Renal cortex interstitium (tissue), 11 donors: Measurements from ENCODE around the gene CCDC192. TPM values are rescaled to one million over a fixed set of nuclear protein-coding genes. Genes with fewer than 3 reads are reported as not detected.
A peak's percentile ranks its signal among the peaks of the same experiment; 100 is the strongest.
"Not testable (repeated sequence)": the region's sequence is repeated elsewhere in the genome, so short reads cannot be mapped to it uniquely, and the experiment has no call there.

Experiments
- DNase-seq, 11 donors: peaks; one replicate each; pipeline ENCODE4 v3.0.0-alpha.2; 2013; ENCODE audit warnings: low read depth in 9 of 11, low spot score in 4 of 11; ENCODE audit errors: extremely low read depth in 1 of 11
- polyA plus RNA-seq, 3 donors: library from polyadenylated mRNA; unstranded; fragments of 120-200 nt; gene quantifications; one replicate each; pipeline ENCODE4 v1.2.1, GENCODE V29; 2013; ENCODE audit not compliant: insufficient read length in 3 of 3

The CCDC192 gene
- polyA plus RNA-seq, 3 donors, result 0.93 to 1.3 (median 1.1) TPM

- not testable (repeated sequence) for DNase-seq
Measured at GRCh38 chr5:127752503-127753265, 49.5 kb downstream of the CCDC192 start.

GRCh38 chr5:127754259-127754658 lies 51.1 kb downstream of the CCDC192 start:
- DNase-seq, result no peak

- DNase-seq, result no peak
Measured at GRCh38 chr5:127754706-127755105, 51.5 kb downstream of the CCDC192 start.

GRCh38 chr5:127757576-127757975 lies 54.4 kb downstream of the CCDC192 start:
- peak in 8 of 11 donors; percentile 12 to 33 (median 22) for DNase-seq

- DNase-seq, result no peak
Measured at GRCh38 chr5:127758766-127759283, 55.6 kb downstream of the CCDC192 start.

GRCh38 chr5:127761869-127762268 lies 58.7 kb downstream of the CCDC192 start:
- DNase-seq, result no peak

DNA sequence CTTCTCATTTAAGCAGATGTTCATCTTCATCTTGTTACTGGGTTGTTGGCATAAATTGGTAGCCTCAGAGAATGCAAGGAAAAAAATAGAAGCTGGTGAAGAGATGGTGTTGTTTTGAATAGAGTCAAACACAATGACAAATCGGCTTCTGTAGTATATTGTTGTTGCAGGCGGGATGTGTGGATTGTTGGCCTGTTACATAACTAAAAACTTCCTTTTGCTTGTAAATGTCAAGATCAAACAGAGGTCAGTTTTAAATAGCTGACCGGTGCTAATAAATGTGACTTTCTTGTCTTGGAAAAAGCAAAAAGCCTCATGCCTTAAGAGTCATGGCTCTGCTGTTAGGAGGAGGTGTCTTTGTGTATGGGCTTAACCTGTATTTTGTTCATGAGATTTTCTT lies 59.2 kb downstream of the CCDC192 start:
- DNase-seq, result no peak

- DNase-seq, result no peak
Measured at GRCh38 chr5:127766676-127767335, 63.6 kb downstream of the CCDC192 start.

DNA sequence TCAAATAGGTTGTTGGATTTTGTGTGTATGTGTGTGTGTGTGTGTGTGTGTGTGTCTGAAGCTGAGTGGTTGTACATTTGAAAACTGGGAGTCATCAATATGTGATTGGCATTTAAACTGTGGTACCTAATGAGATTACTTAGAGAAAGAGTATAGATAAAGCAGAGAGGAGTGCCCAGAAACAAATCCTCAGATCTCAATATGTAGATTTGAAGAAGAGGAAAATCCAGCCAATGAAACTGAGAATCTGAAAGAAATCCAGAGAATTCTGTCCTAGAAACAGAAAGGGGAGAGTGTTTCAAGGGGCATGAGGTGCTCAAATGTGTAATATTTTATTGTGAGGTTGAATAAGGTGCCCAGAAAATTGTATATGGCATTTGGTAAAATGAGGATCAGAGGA lies 66.2 kb downstream of the CCDC192 start:
- no peak for DNase-seq

- DNase-seq, result no peak
Measured at GRCh38 chr5:127770272-127770671, 67.1 kb downstream of the CCDC192 start.

GRCh38 chr5:127772531-127772930 lies 69.3 kb downstream of the CCDC192 start:
- DNase-seq, result no peak

GRCh38 chr5:127774221-127774620 lies 71.0 kb downstream of the CCDC192 start:
- no peak for DNase-seq

- DNase-seq, result no peak
Measured at GRCh38 chr5:127776477-127776876, 73.3 kb downstream of the CCDC192 start.

GRCh38 chr5:127777957-127778356 lies 74.8 kb downstream of the CCDC192 start:
- no peak for DNase-seq

DNA sequence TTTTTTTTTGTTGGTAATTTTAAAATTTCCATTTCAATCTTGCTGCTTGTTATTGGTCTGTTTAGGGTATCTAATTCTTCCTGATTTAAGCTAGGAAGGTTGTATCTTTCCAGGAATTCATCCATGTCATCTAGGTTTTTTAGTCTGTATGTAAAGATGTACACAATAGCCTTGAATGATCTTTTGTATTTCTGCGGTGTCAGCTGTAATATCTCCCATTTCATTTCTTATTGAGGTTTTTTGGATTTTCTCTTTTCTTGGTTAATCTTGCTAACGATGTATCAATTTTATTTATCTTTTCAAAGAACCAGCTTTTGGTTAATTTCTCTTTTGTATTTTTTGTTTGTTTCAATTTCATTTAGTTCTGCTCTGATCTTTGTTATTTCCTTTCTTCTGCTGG lies 79.3 kb downstream of the CCDC192 start:
- DNase-seq, result not testable (repeated sequence)

DNA sequence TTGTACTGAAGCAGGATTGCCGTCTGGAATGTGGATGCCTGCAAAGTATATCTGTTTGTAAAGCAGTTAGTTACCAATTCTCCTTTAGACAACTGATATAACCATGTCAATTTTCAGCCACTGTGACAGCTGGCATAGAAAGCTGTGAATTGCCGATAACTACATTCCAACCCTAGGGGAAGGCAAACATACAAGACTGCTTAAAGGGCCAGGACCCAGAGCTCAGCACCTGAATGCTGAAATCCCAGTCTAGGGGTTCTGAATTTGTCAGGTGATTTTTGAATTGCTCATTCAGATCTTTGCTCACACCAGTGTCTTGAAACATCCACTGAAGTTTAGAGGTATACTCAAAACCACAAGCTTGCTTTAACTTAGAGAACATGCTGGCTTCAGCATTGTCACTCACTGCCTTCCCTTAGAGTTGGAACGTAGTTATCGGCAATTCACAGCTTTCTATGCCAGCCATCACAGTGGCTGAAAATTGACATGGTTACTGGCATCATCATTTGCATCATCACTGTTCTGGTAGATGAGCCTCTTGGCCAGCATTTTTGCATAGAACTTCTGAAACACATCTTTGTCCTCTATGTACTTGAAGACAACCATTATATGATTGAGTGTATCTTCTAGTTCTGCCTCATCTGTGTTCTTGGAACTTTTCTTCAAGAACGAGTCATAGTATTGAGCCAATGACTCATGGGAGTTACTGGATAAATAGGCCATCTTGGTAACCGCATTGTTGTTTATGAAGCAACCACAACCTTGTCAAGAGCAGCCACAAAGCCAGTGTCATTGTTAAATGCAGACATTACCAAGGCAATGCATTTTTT lies 82.1 kb downstream of the CCDC192 start:
- DNase-seq, result no peak

GRCh38 chr5:127791439-127791838 lies 88.2 kb downstream of the CCDC192 start:
- DNase-seq, result no peak

DNA sequence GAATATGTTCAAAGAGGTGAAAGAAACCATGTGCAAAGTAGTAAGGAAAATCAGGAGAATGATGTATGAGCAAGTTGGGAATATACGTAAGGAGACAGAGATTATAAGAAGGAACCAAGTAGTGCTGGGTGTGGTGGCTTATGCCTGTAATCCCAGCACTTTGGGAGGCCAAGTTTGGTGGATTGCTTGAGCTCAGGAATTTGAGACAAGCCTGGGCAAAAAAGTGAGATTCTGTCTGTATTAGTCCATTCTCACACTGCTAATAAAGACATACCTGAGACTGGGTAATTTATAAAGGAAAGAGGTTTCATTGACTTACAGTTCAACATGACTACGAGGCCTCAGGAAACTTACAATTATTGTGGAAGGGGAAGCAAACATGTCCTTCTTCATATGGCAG lies 88.7 kb downstream of the CCDC192 start:
- DNase-seq, result not testable (repeated sequence)

DNA sequence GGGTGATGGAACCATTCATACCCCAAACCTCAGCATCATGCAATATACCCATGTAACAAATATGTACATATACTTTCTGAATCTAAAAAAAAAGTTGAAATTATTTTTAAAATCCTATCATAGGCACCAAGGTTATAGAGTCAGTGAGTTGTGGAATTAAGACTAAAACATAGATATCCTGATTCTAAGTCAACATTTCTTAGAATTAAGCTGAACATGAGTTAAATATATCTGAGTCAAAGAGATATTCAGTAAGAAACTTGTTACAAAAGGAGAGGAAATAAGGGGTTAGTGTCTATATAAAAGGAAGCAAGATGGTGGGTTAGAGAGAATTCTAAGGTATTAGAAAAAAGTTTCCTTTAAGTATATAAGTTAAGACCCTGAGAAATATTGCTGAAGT lies 89.9 kb downstream of the CCDC192 start:
- no peak for DNase-seq

DNA sequence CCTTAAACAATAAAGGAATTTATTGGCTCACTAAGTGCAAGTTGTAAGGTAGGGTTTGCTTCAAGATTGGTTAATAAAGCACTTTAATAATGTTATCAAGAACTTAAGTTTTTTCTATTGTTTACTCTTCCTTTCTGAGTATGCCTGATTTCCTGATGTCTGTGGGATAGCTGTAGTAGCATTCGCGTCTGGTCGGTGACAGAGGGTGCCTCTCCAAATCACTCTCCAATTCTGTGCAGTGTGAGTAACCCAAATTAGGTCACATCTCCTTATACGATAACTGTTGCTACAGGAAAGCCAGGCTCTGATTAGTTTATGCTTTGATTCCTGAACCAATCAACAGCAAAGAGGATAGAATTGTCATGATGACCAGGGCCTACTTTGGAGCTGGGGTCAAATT lies 90.7 kb downstream of the CCDC192 start:
- no peak for DNase-seq
